HCT116 (cell line): ENCODE data around the gene SLC25A18. TPM values are rescaled to one million over a fixed set of nuclear protein-coding genes. Genes with fewer than 3 reads are reported as not detected.

Experiments
- ATAC-seq: fragments of 200-7000 bp; cut with Tn5 transposase; 2 replicates; pipeline ENCODE4 v1.9.1; 2020; ENCODE audit warnings: mild to moderate bottlenecking, moderate library complexity
- BruUV-seq: library from RNA; stranded (reverse); fragments of 400-500 nt; replicated peaks from 2 replicates; lab custom pipeline; 2021; lab: Mats Ljungman, UMichigan
- CTCF ChIA-PET: fragments of 300-600 bp; sonication (Branson Sonifier 250); formaldehyde crosslinking; loops from one replicate; lab custom pipeline; 2021; ENCODE audit warnings: antibody characterized with exemption; lab: Charles Lee
- POLR2A ChIA-PET: fragments of 300-600, 350-600 bp; sonication (Branson Sonifier 250); formaldehyde crosslinking; loops from one replicate; lab custom pipeline; 2021; ENCODE audit warnings: antibody characterized with exemption; lab: Charles Lee
- RAD21 ChIA-PET, 2 experiments: fragments of 300-600 bp; sonication (Branson Sonifier 250); formaldehyde crosslinking; loops; one replicate each; lab custom pipeline; 2023; ENCODE audit warnings: low total read pairs in 2 of 2; ENCODE audit not compliant: uncharacterized antibody in 2 of 2, unreplicated experiment in 2 of 2, low non-redundant PET in 1 of 2; lab: Charles Lee
- DNase-seq: peaks from one replicate; pipeline ENCODE4 v3.0.0-alpha.2; 2010; ENCODE audit warnings: low read depth, low spot score
- H2AFZ ChIP-seq: fragments of 200-600 bp; shearing (Covaris generic), sonication (generic); 2 replicates; pipeline ENCODE4 v1.6.1; 2017; ENCODE audit warnings: low read depth, mixed run types, mixed read lengths, antibody characterized with exemption, low read length; ENCODE audit not compliant: poor library complexity, severe bottlenecking
- H3K27ac ChIP-seq: 2 replicates; pipeline ENCODE4 v1.5.1; 2012; ENCODE audit warnings: low read depth, low read length
- H3K27me3 ChIP-seq: fragments of 200-600 bp; sonication (generic); 2 replicates; pipeline ENCODE4 v1.6.1; 2016; ENCODE audit warnings: mixed run types, low read length, mixed read lengths; ENCODE audit not compliant: insufficient read depth
- H3K36me3 ChIP-seq, 2 experiments: fragments of 200-500 bp in 1 of 2; fragments of 200-600 bp in 1 of 2; sonication (Bioruptor generic) in 1 of 2; sonication (generic) in 1 of 2; 2 replicates each; pipeline versions ENCODE4 v1.5.1 to v1.6.1; 2014 to 2016; ENCODE audit warnings: low read length in 2 of 2, inconsistent platforms in 1 of 2, mixed read lengths in 1 of 2, mixed run types in 1 of 2; ENCODE audit not compliant: insufficient read depth in 2 of 2, control insufficient read depth in 1 of 2
- H3K4me1 ChIP-seq, 2 experiments: fragments of 200-600 bp in 1 of 2; sonication (generic) in 1 of 2; 2 replicates each; pipeline versions ENCODE4 v1.5.1 to v1.6.1; 2012 to 2017; ENCODE audit warnings: low read length in 2 of 2, inconsistent platforms in 1 of 2, mild to moderate bottlenecking in 1 of 2, mixed read lengths in 1 of 2, mixed run types in 1 of 2, moderate library complexity in 1 of 2; ENCODE audit not compliant: insufficient read depth in 2 of 2, control insufficient read depth in 1 of 2
- H3K4me2 ChIP-seq: fragments of 200-600 bp; sonication (generic); 2 replicates; pipeline ENCODE4 v1.6.1; 2017; ENCODE audit warnings: mixed run types, low read length, mixed read lengths
- H3K4me3 ChIP-seq, 2 experiments: fragments of 200-600 bp in 1 of 2; sonication (generic) in 1 of 2; replicated peaks in 1 of 2; 2 replicates each; pipeline ENCODE4 v1.5.1; 2011 to 2016; ENCODE audit warnings: low read length in 2 of 2, control low read depth in 1 of 2, low read depth in 1 of 2, mild to moderate bottlenecking in 1 of 2, mixed read lengths in 1 of 2, mixed run types in 1 of 2
- H3K79me2 ChIP-seq: fragments of 200-600 bp; sonication (generic); 2 replicates; pipeline ENCODE4 v1.6.1; 2017; ENCODE audit warnings: mild to moderate bottlenecking, mixed run types, low read length, moderate library complexity, mixed read lengths; ENCODE audit not compliant: insufficient read depth
- H3K9ac ChIP-seq: fragments of 200-600 bp; sonication (generic); 2 replicates; pipeline ENCODE4 v1.6.1; 2016; ENCODE audit warnings: low read length, mixed read lengths
- H3K9me2 ChIP-seq: fragments of 200-600 bp; sonication (generic), shearing (Covaris generic); 2 replicates; pipeline ENCODE4 v1.6.1; 2017; ENCODE audit warnings: mixed run types, mild to moderate bottlenecking, moderate library complexity; ENCODE audit not compliant: insufficient read depth
- H3K9me3 ChIP-seq, 2 experiments: fragments of 200-500 bp in 1 of 2; fragments of 200-600 bp in 1 of 2; sonication (Bioruptor generic) in 1 of 2; sonication (generic) in 1 of 2; 2 replicates each; pipeline ENCODE4 v1.6.1; 2014 to 2017; ENCODE audit warnings: low read length in 2 of 2, mixed read lengths in 2 of 2, inconsistent platforms in 1 of 2, low read depth in 1 of 2, mild to moderate bottlenecking in 1 of 2, mixed run types in 1 of 2, moderate library complexity in 1 of 2; ENCODE audit not compliant: control insufficient read depth in 1 of 2, insufficient read depth in 1 of 2
- H4K20me1 ChIP-seq: fragments of 200-600 bp; sonication (generic), shearing (Covaris generic); 2 replicates; pipeline ENCODE4 v1.6.1; 2017; ENCODE audit warnings: mixed run types, mild to moderate bottlenecking, moderate library complexity; ENCODE audit not compliant: insufficient read depth
- CBX3 ChIP-seq: IDR thresholded peaks from 2 replicates; pipeline ENCODE4 v1.6.1; 2012; ENCODE audit warnings: low read depth
- CEBPB ChIP-seq: IDR thresholded peaks from 2 replicates; pipeline ENCODE4 v1.6.1; 2012; ENCODE audit warnings: low read depth
- ELF1 ChIP-seq: IDR thresholded peaks from 2 replicates; pipeline ENCODE4 v1.6.1; 2012; ENCODE audit warnings: low read depth, borderline replicate concordance
- EZH2 ChIP-seq: fragments of 200-600 bp; sonication (generic); IDR thresholded peaks from 2 replicates; pipeline ENCODE4 v1.6.1; 2017; ENCODE audit warnings: antibody characterized with exemption, mixed run types
- EZH2phosphoT487 ChIP-seq: fragments of 200-600 bp; IDR thresholded peaks from 2 replicates; pipeline ENCODE4 v1.6.1; 2018; ENCODE audit warnings: antibody characterized with exemption, borderline replicate concordance
- FOSL1 ChIP-seq: IDR thresholded peaks from 2 replicates; pipeline ENCODE4 v1.6.1; 2012; ENCODE audit warnings: low read depth
- JUND ChIP-seq: IDR thresholded peaks from 2 replicates; pipeline ENCODE4 v1.6.1; 2012
- POLR2A ChIP-seq: IDR thresholded peaks from 2 replicates; pipeline ENCODE4 v1.7.0; 2011; ENCODE audit warnings: borderline replicate concordance; ENCODE audit not compliant: insufficient read depth, insufficient read length; ENCODE audit errors: extremely low read depth
- POLR2AphosphoS5 ChIP-seq: IDR thresholded peaks from 2 replicates; pipeline ENCODE4 v1.6.1; 2011; ENCODE audit warnings: mild to moderate bottlenecking, low read depth, low read length, moderate library complexity
- SIN3A ChIP-seq: IDR thresholded peaks from 2 replicates; pipeline ENCODE4 v1.6.1; 2012; ENCODE audit warnings: low read depth
- SRF ChIP-seq: IDR thresholded peaks from 2 replicates; pipeline ENCODE4 v1.6.1; 2012; ENCODE audit warnings: low read depth
- TCF7L2 ChIP-seq: IDR thresholded peaks from 2 replicates; pipeline ENCODE4 v1.7.0; 2011; ENCODE audit warnings: borderline replicate concordance, inconsistent platforms; ENCODE audit not compliant: insufficient read depth, insufficient read length; ENCODE audit errors: extremely low read depth
- YY1 ChIP-seq: IDR thresholded peaks from 2 replicates; pipeline ENCODE4 v1.6.1; 2011; ENCODE audit warnings: low read length, low read depth, moderate library complexity, mild to moderate bottlenecking; ENCODE audit not compliant: insufficient replicate concordance; ENCODE audit errors: extremely low read depth
- ZBTB33 ChIP-seq: IDR thresholded peaks from 2 replicates; pipeline ENCODE4 v1.6.1; 2011; ENCODE audit warnings: mild to moderate bottlenecking, low read length, moderate library complexity; ENCODE audit not compliant: insufficient replicate concordance; ENCODE audit errors: extremely low read depth
- ZFX ChIP-seq: fragments of 450-650 bp; IDR thresholded peaks from 2 replicates; pipeline ENCODE4 v1.6.1; 2017
- ZNF274 ChIP-seq: fragments of 200-500 bp; sonication (Bioruptor generic); IDR thresholded peaks from 2 replicates; pipeline ENCODE4 v1.6.1; 2014; ENCODE audit warnings: mild to moderate bottlenecking, low read depth, low read length, inconsistent platforms
- intact Hi-C: fragments of 100-400 bp; cut with micrococcal nuclease; formaldehyde crosslinking; loops from 2 replicates; pipeline ENCODE4 v1.10.0; 2022
- total RNA-seq: library from RNA; stranded (reverse); gene quantifications from one replicate; pipeline ENCODE4 v1.2.1, GENCODE V29; 2021; ENCODE audit not compliant: unreplicated experiment
- TF ChIP-seq, protein P1 (sequence below), 3 experiments: fragments of 200-600 bp in 1 of 3; sonication (generic) in 1 of 3; IDR thresholded peaks in 2 of 3; conservative IDR thresholded peaks in 1 of 3; 2 replicates each; pipeline ENCODE4 v1.5.1; 2012 to 2017; ENCODE audit warnings: low read depth in 2 of 3, low read length in 2 of 3, antibody characterized with exemption in 1 of 3, borderline replicate concordance in 1 of 3, control low read depth in 1 of 3, mild to moderate bottlenecking in 1 of 3, mixed read lengths in 1 of 3, mixed run types in 1 of 3, moderate library complexity in 1 of 3; ENCODE audit not compliant: insufficient read depth in 1 of 3
- TF ChIP-seq, protein P2 (sequence below): IDR thresholded peaks from 2 replicates; pipeline ENCODE4 v1.6.1; 2012; ENCODE audit warnings: low read depth
- TF ChIP-seq, protein P3 (sequence below): IDR thresholded peaks from 2 replicates; pipeline ENCODE4 v1.6.1; 2012

The SLC25A18 gene
- total RNA-seq, 1 experiment from 2014 or later = not detected

GRCh38 chr22:17633217-17633997 lies 70.1 kb downstream of the SLC25A18 start:
- Histone ChIP-seq H3K4me2 (peak overlapping the region; percentile 75), H3K9ac (peak overlapping the region; percentile 63), H2AFZ (no peak overlapping the region)
- TF ChIP-seq TCF7L2 = peak; percentile 11
- TF ChIP-seq, protein P1, sequence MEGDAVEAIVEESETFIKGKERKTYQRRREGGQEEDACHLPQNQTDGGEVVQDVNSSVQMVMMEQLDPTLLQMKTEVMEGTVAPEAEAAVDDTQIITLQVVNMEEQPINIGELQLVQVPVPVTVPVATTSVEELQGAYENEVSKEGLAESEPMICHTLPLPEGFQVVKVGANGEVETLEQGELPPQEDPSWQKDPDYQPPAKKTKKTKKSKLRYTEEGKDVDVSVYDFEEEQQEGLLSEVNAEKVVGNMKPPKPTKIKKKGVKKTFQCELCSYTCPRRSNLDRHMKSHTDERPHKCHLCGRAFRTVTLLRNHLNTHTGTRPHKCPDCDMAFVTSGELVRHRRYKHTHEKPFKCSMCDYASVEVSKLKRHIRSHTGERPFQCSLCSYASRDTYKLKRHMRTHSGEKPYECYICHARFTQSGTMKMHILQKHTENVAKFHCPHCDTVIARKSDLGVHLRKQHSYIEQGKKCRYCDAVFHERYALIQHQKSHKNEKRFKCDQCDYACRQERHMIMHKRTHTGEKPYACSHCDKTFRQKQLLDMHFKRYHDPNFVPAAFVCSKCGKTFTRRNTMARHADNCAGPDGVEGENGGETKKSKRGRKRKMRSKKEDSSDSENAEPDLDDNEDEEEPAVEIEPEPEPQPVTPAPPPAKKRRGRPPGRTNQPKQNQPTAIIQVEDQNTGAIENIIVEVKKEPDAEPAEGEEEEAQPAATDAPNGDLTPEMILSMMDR (IDR thresholded peaks at IDR 0.05 in 2 of 3, conservative IDR thresholded peaks at IDR 0.05 in 1 of 3; ENCODE audit: borderline replicate concordance in 1 of 3, insufficient read depth in 1 of 3, low read depth in 2 of 3, low read length in 2 of 3) = no peak
- TF ChIP-seq POLR2A = no peak
- TF ChIP-seq, protein P2, sequence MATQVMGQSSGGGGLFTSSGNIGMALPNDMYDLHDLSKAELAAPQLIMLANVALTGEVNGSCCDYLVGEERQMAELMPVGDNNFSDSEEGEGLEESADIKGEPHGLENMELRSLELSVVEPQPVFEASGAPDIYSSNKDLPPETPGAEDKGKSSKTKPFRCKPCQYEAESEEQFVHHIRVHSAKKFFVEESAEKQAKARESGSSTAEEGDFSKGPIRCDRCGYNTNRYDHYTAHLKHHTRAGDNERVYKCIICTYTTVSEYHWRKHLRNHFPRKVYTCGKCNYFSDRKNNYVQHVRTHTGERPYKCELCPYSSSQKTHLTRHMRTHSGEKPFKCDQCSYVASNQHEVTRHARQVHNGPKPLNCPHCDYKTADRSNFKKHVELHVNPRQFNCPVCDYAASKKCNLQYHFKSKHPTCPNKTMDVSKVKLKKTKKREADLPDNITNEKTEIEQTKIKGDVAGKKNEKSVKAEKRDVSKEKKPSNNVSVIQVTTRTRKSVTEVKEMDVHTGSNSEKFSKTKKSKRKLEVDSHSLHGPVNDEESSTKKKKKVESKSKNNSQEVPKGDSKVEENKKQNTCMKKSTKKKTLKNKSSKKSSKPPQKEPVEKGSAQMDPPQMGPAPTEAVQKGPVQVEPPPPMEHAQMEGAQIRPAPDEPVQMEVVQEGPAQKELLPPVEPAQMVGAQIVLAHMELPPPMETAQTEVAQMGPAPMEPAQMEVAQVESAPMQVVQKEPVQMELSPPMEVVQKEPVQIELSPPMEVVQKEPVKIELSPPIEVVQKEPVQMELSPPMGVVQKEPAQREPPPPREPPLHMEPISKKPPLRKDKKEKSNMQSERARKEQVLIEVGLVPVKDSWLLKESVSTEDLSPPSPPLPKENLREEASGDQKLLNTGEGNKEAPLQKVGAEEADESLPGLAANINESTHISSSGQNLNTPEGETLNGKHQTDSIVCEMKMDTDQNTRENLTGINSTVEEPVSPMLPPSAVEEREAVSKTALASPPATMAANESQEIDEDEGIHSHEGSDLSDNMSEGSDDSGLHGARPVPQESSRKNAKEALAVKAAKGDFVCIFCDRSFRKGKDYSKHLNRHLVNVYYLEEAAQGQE = no peak
- no peak for TF ChIP-seq ZBTB33
- TF ChIP-seq EZH2phosphoT487 = no peak
- TF ChIP-seq ZNF274 = no peak
- TF ChIP-seq YY1 = no peak
- TF ChIP-seq, protein P3, sequence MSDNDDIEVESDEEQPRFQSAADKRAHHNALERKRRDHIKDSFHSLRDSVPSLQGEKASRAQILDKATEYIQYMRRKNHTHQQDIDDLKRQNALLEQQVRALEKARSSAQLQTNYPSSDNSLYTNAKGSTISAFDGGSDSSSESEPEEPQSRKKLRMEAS = peak; percentile 42
- TF ChIP-seq CEBPB = no peak
- TF ChIP-seq FOSL1 = peak; percentile 83
- 0 out of 2 replicates have a peak, but pooled peaks have one; percentile 33 for TF ChIP-seq SIN3A
- no peak for TF ChIP-seq ELF1
- no peak for TF ChIP-seq SRF
- peak; percentile 42; the same call in 1 of the 2 replicates for TF ChIP-seq POLR2AphosphoS5
- no peak for TF ChIP-seq EZH2
- peak; percentile 73 for TF ChIP-seq JUND
- no peak for TF ChIP-seq CBX3
- TF ChIP-seq ZFX = no peak

More at GRCh38 chr22:17633217-17633997, 70.1 kb downstream of the SLC25A18 start:
- ChIA-PET POLR2A (interaction anchor here (1.0 kb wide), 1 partner anchor 9 kb away, joined by 3 read pairs; no protein-coding TSS in a partner anchor), CTCF (no interaction called here), RAD21 (interaction anchor here in 1 of 2 experiments (0.9 kb wide), 1 partner anchor 13 kb away, joined by 5 read pairs; no protein-coding TSS in a partner anchor)
- peaks cover 0 to 1% of the 10 kb centered on the region in 2 experiments; a peak in 1 of 4 replicates for H3K36me3 ChIP-seq
- H4K20me1 ChIP-seq = no peaks in the 10 kb centered on the region
- intact Hi-C loops = no loop called here
- DNase-seq = peak; percentile 87
- ATAC-seq = peak; percentile 67
- H3K79me2 ChIP-seq = peaks cover 10% of the 10 kb centered on the region
- H3K27ac ChIP-seq = peak overlapping the region; percentile 85
- no TSS peak for BruUV-seq
- no peaks in the 10 kb centered on the region for H3K27me3 ChIP-seq
- peak overlapping the region; percentile 11 to 36; a peak in 3 of 4 replicates for H3K4me3 ChIP-seq
- peaks cover 31 to 47% of the 10 kb centered on the region in 2 experiments for H3K4me1 ChIP-seq
- no peaks in the 10 kb centered on the region for H3K9me3 ChIP-seq
- no peaks in the 10 kb centered on the region for H3K9me2 ChIP-seq
